ENCODE measurements around the gene CCR7.
A peak's percentile ranks its signal among the peaks of the same experiment; 100 is the strongest.
"Not testable (repeated sequence)": the region's sequence is repeated elsewhere in the genome, so short reads cannot be mapped to it uniquely, and the experiment has no call there.

Gene CCR7

DNA sequence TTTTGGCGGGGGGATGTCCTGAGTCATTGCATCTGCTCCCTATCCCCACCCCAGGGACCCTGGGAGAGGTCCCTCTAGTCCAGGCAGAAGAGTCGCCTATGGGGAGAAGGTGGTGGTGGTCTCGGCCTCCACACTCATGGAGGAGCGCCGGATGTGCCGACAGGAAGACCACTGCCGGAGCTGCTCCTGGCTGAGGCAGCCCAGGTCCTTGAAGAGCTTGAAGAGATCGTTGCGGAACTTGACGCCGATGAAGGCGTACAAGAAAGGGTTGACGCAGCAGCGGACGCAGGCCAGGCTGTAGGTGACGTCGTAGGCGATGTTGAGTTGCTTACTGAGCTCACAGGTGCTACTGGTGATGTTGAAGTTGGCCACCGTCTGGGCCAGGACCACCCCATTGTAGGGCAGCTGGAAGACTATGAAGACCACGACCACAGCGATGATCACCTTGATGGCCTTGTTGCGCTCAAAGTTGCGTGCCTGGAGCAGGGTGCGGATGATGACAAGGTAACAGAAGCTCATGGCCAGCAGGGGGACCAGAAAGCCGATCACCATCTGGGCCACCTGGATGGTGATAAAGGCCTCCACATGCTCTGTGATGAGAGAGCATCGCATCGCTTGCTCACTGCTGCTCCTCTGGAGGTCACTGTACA is 10.5 kb downstream of the CCR7 start:
- no peak for ATAC-seq (ENCODE audit: low read depth)
- H3K4me3 Mint-ChIP-seq, result peak overlapping the region; percentile 74
- peak overlapping the region; percentile 96 for H3K27ac Mint-ChIP-seq
- H3K9me3 Mint-ChIP-seq, result no peaks in the 10 kb centered on the region
- no peaks in the 10 kb centered on the region for H3K27me3 Mint-ChIP-seq
- H3K4me1 Mint-ChIP-seq, result peaks cover 54% of the 10 kb centered on the region
- H3K36me3 Mint-ChIP-seq, result peaks cover 20% of the 10 kb centered on the region
- DNase-seq (ENCODE audit: low spot score in 2 of 2), result peak in 1 of 2 donors; percentile 10

GRCh38 chr17:40553694-40554534 is 11.4 kb downstream of the CCR7 start:
- peaks cover 17% of the 10 kb centered on the region for H3K36me3 Mint-ChIP-seq
- peak overlapping the region; percentile 74 for H3K4me3 Mint-ChIP-seq
- DNase-seq (ENCODE audit: low spot score in 2 of 2) (peak in 1 of 2 donors; percentile 50), ATAC-seq (ENCODE audit: low read depth) (peak; percentile 86)
- H3K9me3 Mint-ChIP-seq, result no peaks in the 10 kb centered on the region
- no peaks in the 10 kb centered on the region for H3K27me3 Mint-ChIP-seq
- H3K27ac Mint-ChIP-seq, result peak overlapping the region; percentile 96
- peaks cover 55% of the 10 kb centered on the region for H3K4me1 Mint-ChIP-seq

DNA sequence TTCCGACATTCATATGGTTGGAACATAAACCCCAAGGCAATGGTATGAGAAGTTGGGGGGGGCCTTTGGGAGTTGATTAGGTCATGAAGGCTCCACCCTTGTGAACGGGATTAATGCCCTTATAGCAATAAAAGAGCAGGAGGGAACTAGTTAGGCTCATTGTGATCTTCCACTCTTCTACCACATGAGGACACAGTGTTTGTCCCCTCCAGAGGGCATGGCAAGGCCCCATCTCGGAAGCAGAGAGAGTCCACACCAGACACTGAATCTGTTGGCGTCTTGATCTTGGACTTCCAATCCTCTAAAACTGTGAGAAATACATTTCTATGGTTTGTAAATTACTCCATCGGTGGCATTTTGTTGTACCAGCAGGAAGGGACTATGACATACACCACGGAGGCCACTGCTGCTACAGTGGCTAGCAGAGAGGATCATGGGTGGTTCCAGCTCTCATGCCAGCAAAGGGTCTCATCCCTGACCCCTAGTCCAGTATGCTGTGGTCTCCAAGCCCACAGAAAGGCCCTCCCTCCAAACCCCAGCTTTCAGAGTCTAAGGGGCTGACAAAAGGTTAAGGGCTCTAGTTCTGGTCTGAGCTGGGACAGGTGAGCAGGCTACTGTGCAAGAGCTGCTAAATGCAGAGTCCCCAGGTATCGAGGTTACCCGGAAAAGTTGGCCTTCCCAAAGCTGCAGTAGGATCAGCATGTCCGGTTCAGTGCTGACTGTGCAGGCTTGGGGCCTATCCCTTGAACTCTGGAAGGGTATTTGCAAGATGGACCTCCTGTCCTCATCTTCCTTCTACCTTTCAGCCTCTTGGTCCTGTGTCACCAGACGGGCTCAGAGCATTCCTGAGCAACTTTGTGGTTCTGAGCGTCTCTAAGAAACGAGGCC is 12.2 kb downstream of the CCR7 start:
- peak overlapping the region; percentile 96 for H3K27ac Mint-ChIP-seq
- H3K27me3 Mint-ChIP-seq, result no peaks in the 10 kb centered on the region
- peak in 1 of 2 donors; percentile 22 for DNase-seq (ENCODE audit: low spot score in 2 of 2)
- ATAC-seq (ENCODE audit: low read depth), result no peak
- H3K36me3 Mint-ChIP-seq, result peaks cover 17% of the 10 kb centered on the region
- H3K4me1 Mint-ChIP-seq, result peaks cover 61% of the 10 kb centered on the region
- H3K4me3 Mint-ChIP-seq, result peak overlapping the region; percentile 74
- H3K9me3 Mint-ChIP-seq, result no peaks in the 10 kb centered on the region

- H3K9me3 Mint-ChIP-seq, result no peaks in the 10 kb centered on the region
- ATAC-seq (ENCODE audit: low read depth) (no peak), DNase-seq (ENCODE audit: low spot score in 2 of 2) (peak in 1 of 2 donors; percentile 21)
- H3K27ac Mint-ChIP-seq, result peak overlapping the region; percentile 96
- no peak overlapping the region for H3K4me3 Mint-ChIP-seq
- peaks cover 17% of the 10 kb centered on the region for H3K36me3 Mint-ChIP-seq
- no peaks in the 10 kb centered on the region for H3K27me3 Mint-ChIP-seq
- H3K4me1 Mint-ChIP-seq, result peaks cover 70% of the 10 kb centered on the region
Measured at GRCh38 chr17:40551879-40552768, 13.1 kb downstream of the CCR7 start.

GRCh38 chr17:40551091-40551878 is 14.0 kb downstream of the CCR7 start:
- ATAC-seq (ENCODE audit: low read depth), result no peak
- H3K27ac Mint-ChIP-seq, result peak overlapping the region; percentile 48
- no peaks in the 10 kb centered on the region for H3K9me3 Mint-ChIP-seq
- peaks cover 77% of the 10 kb centered on the region for H3K4me1 Mint-ChIP-seq
- peaks cover 15% of the 10 kb centered on the region for H3K36me3 Mint-ChIP-seq
- no peak for DNase-seq (ENCODE audit: low spot score in 2 of 2)
- H3K27me3 Mint-ChIP-seq, result no peaks in the 10 kb centered on the region
- H3K4me3 Mint-ChIP-seq, result no peak overlapping the region

DNA sequence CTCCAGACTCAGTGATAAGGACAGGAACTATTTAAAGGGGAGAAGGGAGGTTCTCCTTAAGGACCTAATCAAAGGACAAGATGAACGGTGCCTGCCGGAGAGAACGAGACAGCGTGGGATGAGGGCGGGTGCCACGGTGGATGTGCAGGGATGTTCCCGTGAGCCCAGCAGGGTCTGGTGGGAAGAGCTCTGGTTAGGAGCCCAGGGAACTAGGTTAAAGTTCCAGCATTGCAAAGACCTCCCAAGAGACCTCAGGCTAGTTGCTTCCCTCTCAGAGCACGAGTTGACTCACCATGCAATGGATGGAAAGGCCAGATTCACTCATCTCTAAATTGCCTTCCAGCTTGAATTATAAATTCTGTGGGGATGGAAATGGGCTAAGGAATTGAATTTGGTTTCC is 14.7 kb downstream of the CCR7 start:
- H3K27me3 Mint-ChIP-seq, result no peaks in the 10 kb centered on the region
- peaks cover 77% of the 10 kb centered on the region for H3K4me1 Mint-ChIP-seq
- no peak overlapping the region for H3K4me3 Mint-ChIP-seq
- DNase-seq (ENCODE audit: low spot score in 2 of 2), result no peak
- H3K9me3 Mint-ChIP-seq, result no peaks in the 10 kb centered on the region
- H3K27ac Mint-ChIP-seq, result peak overlapping the region; percentile 57
- peaks cover 15% of the 10 kb centered on the region for H3K36me3 Mint-ChIP-seq
- ATAC-seq (ENCODE audit: low read depth), result no peak

- no peak for ATAC-seq (ENCODE audit: low read depth)
- peaks cover 66% of the 10 kb centered on the region for H3K4me1 Mint-ChIP-seq
Measured at GRCh38 chr17:40548982-40549685, 16.1 kb downstream of the CCR7 start.

DNA sequence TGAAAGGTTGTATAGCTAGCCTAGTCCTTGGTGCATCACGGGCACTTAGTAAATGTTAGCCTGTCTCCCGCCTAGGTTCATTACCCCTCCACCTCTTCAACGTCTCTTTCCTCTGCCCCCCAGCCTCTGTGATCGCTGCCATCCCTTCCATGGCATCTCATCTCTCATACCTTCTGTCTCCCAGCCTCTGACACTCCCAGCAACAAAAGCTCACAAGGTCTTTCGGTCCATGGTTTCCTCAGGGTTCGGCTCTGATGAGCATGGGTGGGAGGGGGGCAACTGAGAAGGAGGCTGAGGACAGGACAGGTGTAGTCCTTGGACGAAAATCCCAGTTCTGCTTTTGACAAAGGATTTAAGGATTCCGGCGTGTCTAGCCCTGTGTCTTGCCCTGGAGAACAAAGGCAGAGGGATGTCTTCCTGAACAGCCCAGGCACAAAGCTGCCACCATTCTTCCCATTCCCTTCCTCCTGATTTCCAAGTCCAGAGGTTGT is 16.7 kb downstream of the CCR7 start:
- Mint-ChIP-seq H3K27me3 (no peaks in the 10 kb centered on the region), H3K36me3 (no peaks in the 10 kb centered on the region), H3K9me3 (no peaks in the 10 kb centered on the region), H3K27ac (peak overlapping the region; percentile 28), H3K4me3 (no peak overlapping the region), H3K4me1 (peaks cover 60% of the 10 kb centered on the region)
- DNase-seq (ENCODE audit: low spot score in 2 of 2) (no peak), ATAC-seq (ENCODE audit: low read depth) (no peak)

More at GRCh38 chr17:40548982-40549685, 16.1 kb downstream of the CCR7 start:
- H3K27me3 Mint-ChIP-seq, result no peaks in the 10 kb centered on the region
- H3K4me3 Mint-ChIP-seq, result no peak overlapping the region
- H3K27ac Mint-ChIP-seq, result peak overlapping the region; percentile 28
- DNase-seq (ENCODE audit: low spot score in 2 of 2), result no peak
- peaks cover 3% of the 10 kb centered on the region for H3K36me3 Mint-ChIP-seq
- no peaks in the 10 kb centered on the region for H3K9me3 Mint-ChIP-seq

GRCh38 chr17:40547785-40548478 is 17.3 kb downstream of the CCR7 start:
- H3K27me3 Mint-ChIP-seq, result no peaks in the 10 kb centered on the region
- H3K36me3 Mint-ChIP-seq, result no peaks in the 10 kb centered on the region
- peaks cover 58% of the 10 kb centered on the region for H3K4me1 Mint-ChIP-seq
- ATAC-seq (ENCODE audit: low read depth), result peak; percentile 24
- H3K4me3 Mint-ChIP-seq, result peak overlapping the region; percentile 28
- DNase-seq (ENCODE audit: low spot score in 2 of 2), result no peak
- no peaks in the 10 kb centered on the region for H3K9me3 Mint-ChIP-seq
- H3K27ac Mint-ChIP-seq, result peak overlapping the region; percentile 81

- Mint-ChIP-seq H3K36me3 (no peaks in the 10 kb centered on the region), H3K4me3 (peak overlapping the region; percentile 28), H3K27ac (peak overlapping the region; percentile 81), H3K9me3 (no peaks in the 10 kb centered on the region), H3K27me3 (no peaks in the 10 kb centered on the region), H3K4me1 (peaks cover 57% of the 10 kb centered on the region)
- ATAC-seq (ENCODE audit: low read depth) (peak; percentile 75), DNase-seq (ENCODE audit: low spot score in 2 of 2) (peak; percentile 8 to 50)
Measured at GRCh38 chr17:40547079-40547784, 18.0 kb downstream of the CCR7 start.

GRCh38 chr17:40546497-40546896 is 18.8 kb downstream of the CCR7 start:
- not testable (repeated sequence) for DNase-seq (ENCODE audit: low spot score in 2 of 2); H3K27me3 Mint-ChIP-seq; H3K27ac Mint-ChIP-seq; ATAC-seq (ENCODE audit: low read depth); H3K36me3 Mint-ChIP-seq; H3K4me3 Mint-ChIP-seq; H3K9me3 Mint-ChIP-seq
- peaks cover 57% of the 10 kb centered on the region for H3K4me1 Mint-ChIP-seq

All from memory B cell (primary cell).